Measurements from ENCODE around the gene HSPA4.

- TF ChIP-seq CTCF (IDR thresholded peaks at IDR 0.05; ENCODE audit: borderline replicate concordance, extremely low read depth, low read length, poor library complexity, severe bottlenecking) = no peak
- TF ChIP-seq EZH2 (IDR thresholded peaks at IDR 0.05; ENCODE audit: borderline replicate concordance, low read depth, low read length, severe bottlenecking) = no peak
Observed at GRCh38 chr5:133088064-133088463, 36.3 kb downstream of the HSPA4 start.
